Loucy (cell line): ENCODE results near the gene GPC3.

Experiments used
- H2AFZ ChIP-seq: fragments of 200-600 bp; sonication (generic); 2 replicates; pipeline ENCODE4 v1.6.0; 2016; ENCODE audit warnings: antibody characterized with exemption, mild to moderate bottlenecking, low read length, moderate library complexity
- H3F3A ChIP-seq: fragments of 200-600 bp; 2 replicates; pipeline ENCODE4 v1.6.0; 2016; ENCODE audit warnings: antibody characterized with exemption, low read depth, mild to moderate bottlenecking
- H3K27me3 ChIP-seq: fragments of 200-600 bp; sonication (generic); 2 replicates; pipeline ENCODE4 v1.6.1; 2014; ENCODE audit warnings: low read length, mild to moderate bottlenecking; ENCODE audit not compliant: insufficient read depth, poor library complexity, severe bottlenecking
- H3K36me3 ChIP-seq: fragments of 200-600 bp; sonication (generic); 2 replicates; pipeline ENCODE4 v1.6.1; 2016; ENCODE audit warnings: low read length; ENCODE audit not compliant: insufficient read depth
- H3K4me1 ChIP-seq: fragments of 200-600 bp; sonication (generic); 2 replicates; pipeline ENCODE4 v1.5.1; 2014; ENCODE audit warnings: low read length, mild to moderate bottlenecking; ENCODE audit not compliant: insufficient read depth, poor library complexity, severe bottlenecking
- H3K4me2 ChIP-seq: fragments of 200-600 bp; sonication (generic); 2 replicates; pipeline ENCODE4 v1.6.0; 2014; ENCODE audit warnings: antibody characterized with exemption, low read length, low read depth, mild to moderate bottlenecking; ENCODE audit not compliant: poor library complexity, severe bottlenecking
- H3K4me3 ChIP-seq: fragments of 200-600 bp; sonication (generic); 2 replicates; pipeline ENCODE4 v1.5.1; 2014; ENCODE audit warnings: low read length, mild to moderate bottlenecking, mixed read lengths; ENCODE audit not compliant: poor library complexity, severe bottlenecking
- H3K79me2 ChIP-seq: fragments of 200-600 bp; sonication (generic); 2 replicates; pipeline ENCODE4 v1.6.1; 2014; ENCODE audit warnings: low read length; ENCODE audit not compliant: insufficient read depth
- H3K9ac ChIP-seq: fragments of 200-600 bp; sonication (generic); 2 replicates; pipeline ENCODE4 v1.6.0; 2014; ENCODE audit warnings: mild to moderate bottlenecking, low read depth, low read length, moderate library complexity; ENCODE audit not compliant: poor library complexity, severe bottlenecking
- H3K9me2 ChIP-seq: fragments of 200-600 bp; sonication (generic); replicated peaks from 2 replicates; pipeline ENCODE4 v1.6.1; 2016; ENCODE audit warnings: low read depth, low read length, mixed read lengths
- H3K9me3 ChIP-seq: fragments of 200-600 bp; sonication (generic); 2 replicates; pipeline ENCODE4 v1.6.1; 2014; ENCODE audit warnings: mild to moderate bottlenecking, antibody characterized with exemption, low read length, low read depth; ENCODE audit not compliant: insufficient read depth
- H4K20me1 ChIP-seq: fragments of 200-600 bp; sonication (generic); 2 replicates; pipeline ENCODE4 v1.6.0; 2014; ENCODE audit warnings: antibody characterized with exemption, low read length, mild to moderate bottlenecking; ENCODE audit not compliant: insufficient read depth, poor library complexity, severe bottlenecking
- CTCF ChIP-seq: fragments of 200-600 bp; sonication (generic); conservative IDR thresholded peaks from 2 replicates; pipeline ENCODE4 v1.5.1; 2014; ENCODE audit warnings: mild to moderate bottlenecking, antibody characterized with exemption, low read length
- EZH2phosphoT487 ChIP-seq: fragments of 200-600 bp; IDR thresholded peaks from 2 replicates; pipeline ENCODE4 v1.6.1; 2018; ENCODE audit warnings: antibody characterized with exemption, mild to moderate bottlenecking, moderate library complexity, borderline replicate concordance

GPC3 gene

DNA sequence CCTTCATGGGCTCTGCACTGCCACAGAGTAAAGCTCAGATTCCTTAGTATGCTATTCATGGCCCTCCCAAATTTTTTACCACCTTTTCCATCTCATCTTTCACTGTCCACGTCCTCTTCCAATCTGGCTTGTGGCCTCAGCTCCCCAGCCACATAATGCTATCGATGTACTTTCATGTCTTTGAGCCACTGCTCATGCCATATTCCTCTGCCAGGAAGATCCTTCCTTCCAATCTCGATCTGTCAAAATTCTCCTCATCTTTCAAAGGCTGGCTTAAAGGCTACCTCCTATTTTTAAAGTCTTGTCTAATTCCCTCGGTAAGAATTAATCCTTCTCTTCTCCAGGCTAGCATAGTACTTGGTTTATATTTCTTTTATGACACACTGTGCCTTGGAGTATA lies 336.8 kb downstream of the GPC3 start:
- Histone ChIP-seq H3K9me3 (no peaks in the 10 kb centered on the region), H3K4me3 (no peak overlapping the region), H4K20me1 (no peaks in the 10 kb centered on the region), H3K36me3 (no peaks in the 10 kb centered on the region), H3K4me1 (no peaks in the 10 kb centered on the region), H3F3A (no peaks in the 10 kb centered on the region), H3K9ac (no peak overlapping the region), H3K9me2 (no peaks in the 10 kb centered on the region), H3K4me2 (no peak overlapping the region), H3K79me2 (no peaks in the 10 kb centered on the region), H3K27me3 (no peaks in the 10 kb centered on the region), H2AFZ (no peak overlapping the region)
- TF ChIP-seq CTCF (no peak), EZH2phosphoT487 (no peak)

DNA sequence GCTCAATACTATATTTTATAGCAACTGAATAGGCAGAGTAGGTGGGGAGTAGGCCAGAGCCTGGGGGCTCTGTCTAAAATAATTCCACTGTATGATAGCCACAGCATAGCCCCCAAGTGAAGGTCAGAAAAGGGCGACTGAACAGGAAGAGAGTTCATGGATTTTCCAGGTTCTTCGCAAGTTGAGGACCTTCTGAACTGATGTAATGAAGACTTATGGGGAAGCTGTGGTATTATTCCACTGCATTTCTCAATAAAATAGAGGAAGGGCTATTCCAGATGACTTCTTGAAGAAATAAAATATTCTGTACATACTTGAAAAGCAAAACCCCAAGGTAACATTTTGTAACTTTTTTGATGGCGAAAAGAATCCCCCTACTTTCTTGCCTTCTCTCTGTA lies 338.7 kb downstream of the GPC3 start:
- no peaks in the 10 kb centered on the region for H3K36me3 ChIP-seq
- H3F3A ChIP-seq = no peaks in the 10 kb centered on the region
- H3K27me3 ChIP-seq = no peaks in the 10 kb centered on the region
- H3K9me3 ChIP-seq = no peaks in the 10 kb centered on the region
- H3K4me1 ChIP-seq = no peaks in the 10 kb centered on the region
- no peaks in the 10 kb centered on the region for H3K9me2 ChIP-seq
- H3K9ac ChIP-seq = no peak overlapping the region
- no peak overlapping the region for H3K4me2 ChIP-seq
- H2AFZ ChIP-seq = no peak overlapping the region
- no peaks in the 10 kb centered on the region for H3K79me2 ChIP-seq
- TF ChIP-seq CTCF = no peak
- no peak for TF ChIP-seq EZH2phosphoT487
- H3K4me3 ChIP-seq = no peak overlapping the region
- no peaks in the 10 kb centered on the region for H4K20me1 ChIP-seq

- Histone ChIP-seq H3K4me3 (no peak overlapping the region), H3K36me3 (no peaks in the 10 kb centered on the region), H3K9ac (no peak overlapping the region), H3K9me3 (no peaks in the 10 kb centered on the region), H3K4me1 (no peaks in the 10 kb centered on the region), H3K27me3 (no peaks in the 10 kb centered on the region), H3K9me2 (no peaks in the 10 kb centered on the region), H3K79me2 (no peaks in the 10 kb centered on the region), H3K4me2 (no peak overlapping the region), H2AFZ (no peak overlapping the region), H3F3A (no peaks in the 10 kb centered on the region), H4K20me1 (no peaks in the 10 kb centered on the region)
- TF ChIP-seq CTCF (no peak), EZH2phosphoT487 (no peak)
Observed at GRCh38 chrX:133645977-133646718, 339.2 kb downstream of the GPC3 start.
